ENCODE measurements around the gene LRP2.

DNA sequence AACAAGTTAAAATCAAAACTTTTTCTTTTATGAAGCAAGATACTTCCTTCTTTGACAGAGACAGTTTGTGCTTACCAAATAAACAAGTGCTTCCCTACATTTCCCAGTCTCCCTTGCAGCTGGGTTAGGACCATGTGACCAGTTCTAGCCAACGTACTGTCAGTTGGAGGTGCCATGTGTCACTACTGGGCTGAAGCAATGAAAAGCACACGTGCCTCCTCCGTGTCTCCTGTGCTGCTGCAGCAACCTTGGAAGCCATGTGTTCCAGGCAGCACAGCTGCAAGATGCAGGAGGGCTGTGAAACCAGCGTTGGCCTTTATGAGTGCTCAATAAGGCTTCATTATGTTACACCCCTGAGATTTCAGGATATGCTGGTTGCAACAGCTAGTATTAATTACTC is 199.7 kb downstream of the LRP2 start:
- TF ChIP-seq, protein P1, sequence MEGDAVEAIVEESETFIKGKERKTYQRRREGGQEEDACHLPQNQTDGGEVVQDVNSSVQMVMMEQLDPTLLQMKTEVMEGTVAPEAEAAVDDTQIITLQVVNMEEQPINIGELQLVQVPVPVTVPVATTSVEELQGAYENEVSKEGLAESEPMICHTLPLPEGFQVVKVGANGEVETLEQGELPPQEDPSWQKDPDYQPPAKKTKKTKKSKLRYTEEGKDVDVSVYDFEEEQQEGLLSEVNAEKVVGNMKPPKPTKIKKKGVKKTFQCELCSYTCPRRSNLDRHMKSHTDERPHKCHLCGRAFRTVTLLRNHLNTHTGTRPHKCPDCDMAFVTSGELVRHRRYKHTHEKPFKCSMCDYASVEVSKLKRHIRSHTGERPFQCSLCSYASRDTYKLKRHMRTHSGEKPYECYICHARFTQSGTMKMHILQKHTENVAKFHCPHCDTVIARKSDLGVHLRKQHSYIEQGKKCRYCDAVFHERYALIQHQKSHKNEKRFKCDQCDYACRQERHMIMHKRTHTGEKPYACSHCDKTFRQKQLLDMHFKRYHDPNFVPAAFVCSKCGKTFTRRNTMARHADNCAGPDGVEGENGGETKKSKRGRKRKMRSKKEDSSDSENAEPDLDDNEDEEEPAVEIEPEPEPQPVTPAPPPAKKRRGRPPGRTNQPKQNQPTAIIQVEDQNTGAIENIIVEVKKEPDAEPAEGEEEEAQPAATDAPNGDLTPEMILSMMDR (IDR thresholded peaks at IDR 0.05; ENCODE audit: low read length) = no peak
- TF ChIP-seq EZH2phosphoT487 (IDR thresholded peaks at IDR 0.05; ENCODE audit: low read length) (no peak), EZH2 (optimal IDR thresholded peaks at IDR 0.05; ENCODE audit: low read depth, low read length) (no peak)

All from MM.1S (cell line).